ENCODE results near the gene GPC3.

GPC3 gene

GRCh38 chrX:134006484-134007161 lies 21.2 kb upstream of the GPC3 start:
- no peak overlapping the region for H3K27ac ChIP-seq

DNA sequence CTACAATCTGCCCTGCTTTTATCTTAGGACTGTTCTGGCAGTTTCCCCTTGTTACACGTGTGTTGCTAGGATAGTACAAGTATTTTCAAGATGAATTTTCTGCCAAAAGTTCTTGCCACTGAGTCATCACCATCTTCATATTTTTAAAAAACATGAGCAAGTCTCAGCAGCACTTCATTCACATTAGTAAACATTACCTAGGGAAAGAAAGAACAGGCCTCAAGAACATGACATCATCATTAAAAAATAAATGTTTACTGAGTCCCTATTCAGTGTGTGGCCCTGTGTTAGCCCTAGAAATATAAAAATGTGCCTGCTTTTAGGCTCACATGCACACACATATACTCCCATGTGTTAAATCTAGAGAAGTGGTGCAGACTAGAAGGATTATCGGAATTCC lies 18.7 kb upstream of the GPC3 start:
- TF ChIP-seq ZFX (IDR thresholded peaks at IDR 0.05; ENCODE audit: borderline replicate concordance), result no peak
- TF ChIP-seq, protein P1, sequence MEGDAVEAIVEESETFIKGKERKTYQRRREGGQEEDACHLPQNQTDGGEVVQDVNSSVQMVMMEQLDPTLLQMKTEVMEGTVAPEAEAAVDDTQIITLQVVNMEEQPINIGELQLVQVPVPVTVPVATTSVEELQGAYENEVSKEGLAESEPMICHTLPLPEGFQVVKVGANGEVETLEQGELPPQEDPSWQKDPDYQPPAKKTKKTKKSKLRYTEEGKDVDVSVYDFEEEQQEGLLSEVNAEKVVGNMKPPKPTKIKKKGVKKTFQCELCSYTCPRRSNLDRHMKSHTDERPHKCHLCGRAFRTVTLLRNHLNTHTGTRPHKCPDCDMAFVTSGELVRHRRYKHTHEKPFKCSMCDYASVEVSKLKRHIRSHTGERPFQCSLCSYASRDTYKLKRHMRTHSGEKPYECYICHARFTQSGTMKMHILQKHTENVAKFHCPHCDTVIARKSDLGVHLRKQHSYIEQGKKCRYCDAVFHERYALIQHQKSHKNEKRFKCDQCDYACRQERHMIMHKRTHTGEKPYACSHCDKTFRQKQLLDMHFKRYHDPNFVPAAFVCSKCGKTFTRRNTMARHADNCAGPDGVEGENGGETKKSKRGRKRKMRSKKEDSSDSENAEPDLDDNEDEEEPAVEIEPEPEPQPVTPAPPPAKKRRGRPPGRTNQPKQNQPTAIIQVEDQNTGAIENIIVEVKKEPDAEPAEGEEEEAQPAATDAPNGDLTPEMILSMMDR (IDR thresholded peaks at IDR 0.05), result no peak
- H3K27ac ChIP-seq, result no peak overlapping the region

More at GRCh38 chrX:134006484-134007161, 21.2 kb upstream of the GPC3 start:
- TF ChIP-seq, protein P1 (IDR thresholded peaks at IDR 0.05), result no peak
- TF ChIP-seq ZFX (IDR thresholded peaks at IDR 0.05; ENCODE audit: borderline replicate concordance), result no peak

- no peak overlapping the region for H3K27ac ChIP-seq
- TF ChIP-seq, protein P1 (IDR thresholded peaks at IDR 0.05), result no peak
- no peak for TF ChIP-seq ZFX (IDR thresholded peaks at IDR 0.05; ENCODE audit: borderline replicate concordance)
Observed at GRCh38 chrX:134002921-134003615, 17.7 kb upstream of the GPC3 start.

DNA sequence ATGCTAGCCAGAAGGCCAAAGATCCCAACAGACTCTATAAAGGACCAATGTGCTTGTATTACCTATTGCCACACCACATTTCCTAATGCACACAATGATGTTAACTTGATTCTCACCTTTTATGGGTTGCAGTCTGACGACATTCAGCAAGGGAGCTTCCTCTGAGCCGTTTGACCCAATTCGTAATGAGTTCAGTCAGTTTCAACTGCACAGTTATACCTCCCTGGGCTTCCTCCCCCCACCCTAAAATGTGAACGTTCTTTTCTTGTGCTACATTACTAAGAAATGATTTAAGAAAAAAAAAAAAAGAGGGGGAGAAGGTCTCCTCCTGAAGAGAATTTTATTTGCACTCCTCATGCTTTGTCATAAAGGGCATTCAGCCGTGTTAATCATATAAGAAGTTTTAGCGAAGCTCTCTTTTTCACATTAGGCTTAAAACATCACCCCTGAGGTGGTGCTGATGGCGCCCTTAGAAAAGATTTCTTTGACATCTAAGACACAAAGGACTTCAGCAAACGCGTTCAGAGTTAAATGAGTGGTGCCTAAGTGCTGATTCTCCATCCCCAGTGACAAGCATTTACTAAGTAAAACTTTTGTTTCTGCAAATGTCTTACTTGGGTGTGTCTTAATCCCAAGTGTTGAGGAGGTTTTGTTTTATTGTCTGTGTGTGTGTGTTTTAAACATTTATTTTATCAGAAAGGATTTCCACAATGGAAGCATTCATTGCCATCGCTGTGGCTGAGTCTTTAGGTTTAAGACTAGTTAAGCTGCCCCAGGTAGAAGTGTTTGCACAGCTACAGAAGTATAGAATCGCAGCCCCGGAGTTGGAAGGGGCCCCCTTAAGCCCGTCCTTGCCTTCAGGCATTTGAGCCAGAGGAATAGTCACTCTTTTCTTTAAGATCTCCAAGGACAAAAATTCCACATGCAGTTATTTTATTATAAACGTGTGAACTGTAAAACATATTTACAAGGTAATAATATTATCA lies 15.2 kb upstream of the GPC3 start:
- TF ChIP-seq ZFX (IDR thresholded peaks at IDR 0.05; ENCODE audit: borderline replicate concordance), result no peak
- TF ChIP-seq, protein P1 (IDR thresholded peaks at IDR 0.05), result no peak
- H3K27ac ChIP-seq, result no peak overlapping the region

DNA sequence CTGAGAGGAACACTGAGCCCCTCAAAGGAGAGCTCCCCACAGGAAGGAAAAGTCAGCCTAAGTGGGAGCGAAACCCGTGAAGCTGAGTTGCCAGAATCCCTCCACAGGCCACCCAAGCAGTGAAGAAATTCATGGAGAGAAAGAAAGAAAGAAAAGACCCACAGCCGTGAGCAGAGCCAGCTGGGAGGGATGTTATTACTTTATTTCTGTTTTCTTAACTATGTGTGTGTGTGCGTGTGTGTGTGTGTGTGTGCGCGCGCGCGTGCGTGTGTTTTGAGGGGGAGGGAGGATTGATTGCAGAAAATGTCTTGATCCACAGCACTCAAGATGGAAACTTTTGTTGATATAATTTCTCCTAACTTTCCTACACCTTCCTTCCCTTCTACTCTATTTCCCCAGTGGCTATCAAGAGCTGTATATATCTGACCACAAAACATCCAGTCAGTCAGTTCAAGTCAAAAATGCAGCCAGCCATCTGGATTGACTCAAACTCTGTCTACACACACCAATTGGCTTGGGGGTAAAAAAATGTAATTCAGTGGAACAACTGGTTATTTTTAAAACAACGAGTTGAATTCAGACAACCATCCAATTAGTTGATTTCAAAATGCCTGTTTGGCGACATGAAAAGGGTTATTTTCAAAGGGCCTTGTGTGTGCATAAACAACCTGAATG lies 13.8 kb upstream of the GPC3 start:
- H3K27ac ChIP-seq, result no peak overlapping the region
- TF ChIP-seq, protein P1 (IDR thresholded peaks at IDR 0.05), result no peak
- TF ChIP-seq ZFX (IDR thresholded peaks at IDR 0.05; ENCODE audit: borderline replicate concordance), result no peak

GRCh38 chrX:133995759-133996158 lies 10.4 kb upstream of the GPC3 start:
- no peak overlapping the region for H3K27ac ChIP-seq
- TF ChIP-seq, protein P1 (IDR thresholded peaks at IDR 0.05), result no peak
- TF ChIP-seq ZFX (IDR thresholded peaks at IDR 0.05; ENCODE audit: borderline replicate concordance), result no peak
